ENCODE measurements around the gene CHRNA4. TPM values are rescaled to one million over a fixed set of nuclear protein-coding genes. Genes with fewer than 3 reads are reported as not detected.

CHRNA4 gene
- total RNA-seq, 3 donors from 2014 or later (not counting 1 experiment from before 2014, with no cell fraction given): not detected

DNA sequence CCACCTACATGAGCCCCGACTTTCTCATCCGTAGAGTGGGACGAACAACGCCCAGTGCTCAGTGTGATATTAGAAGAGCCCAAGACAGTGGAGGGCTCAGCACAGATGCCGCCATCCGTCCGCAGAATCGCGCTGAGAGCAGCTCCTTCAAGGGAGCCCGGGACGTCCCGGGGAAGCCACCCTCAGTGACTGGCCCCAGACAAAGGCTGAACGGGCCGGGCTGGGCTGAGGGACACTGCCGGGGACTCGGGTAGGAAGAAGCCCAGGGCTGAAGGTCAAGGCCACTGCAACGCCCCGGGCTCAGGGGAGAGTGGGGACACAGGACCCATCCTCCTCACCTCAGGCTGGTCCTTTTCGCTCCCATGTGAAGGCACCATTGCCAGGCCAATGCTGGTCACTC is 12.8 kb upstream of the CHRNA4 start:
- 85% methylated on average over 19 of the region's 19 CpGs for WGBS (ENCODE audit: insufficient coverage)
- DNase-seq: no peak

DNA sequence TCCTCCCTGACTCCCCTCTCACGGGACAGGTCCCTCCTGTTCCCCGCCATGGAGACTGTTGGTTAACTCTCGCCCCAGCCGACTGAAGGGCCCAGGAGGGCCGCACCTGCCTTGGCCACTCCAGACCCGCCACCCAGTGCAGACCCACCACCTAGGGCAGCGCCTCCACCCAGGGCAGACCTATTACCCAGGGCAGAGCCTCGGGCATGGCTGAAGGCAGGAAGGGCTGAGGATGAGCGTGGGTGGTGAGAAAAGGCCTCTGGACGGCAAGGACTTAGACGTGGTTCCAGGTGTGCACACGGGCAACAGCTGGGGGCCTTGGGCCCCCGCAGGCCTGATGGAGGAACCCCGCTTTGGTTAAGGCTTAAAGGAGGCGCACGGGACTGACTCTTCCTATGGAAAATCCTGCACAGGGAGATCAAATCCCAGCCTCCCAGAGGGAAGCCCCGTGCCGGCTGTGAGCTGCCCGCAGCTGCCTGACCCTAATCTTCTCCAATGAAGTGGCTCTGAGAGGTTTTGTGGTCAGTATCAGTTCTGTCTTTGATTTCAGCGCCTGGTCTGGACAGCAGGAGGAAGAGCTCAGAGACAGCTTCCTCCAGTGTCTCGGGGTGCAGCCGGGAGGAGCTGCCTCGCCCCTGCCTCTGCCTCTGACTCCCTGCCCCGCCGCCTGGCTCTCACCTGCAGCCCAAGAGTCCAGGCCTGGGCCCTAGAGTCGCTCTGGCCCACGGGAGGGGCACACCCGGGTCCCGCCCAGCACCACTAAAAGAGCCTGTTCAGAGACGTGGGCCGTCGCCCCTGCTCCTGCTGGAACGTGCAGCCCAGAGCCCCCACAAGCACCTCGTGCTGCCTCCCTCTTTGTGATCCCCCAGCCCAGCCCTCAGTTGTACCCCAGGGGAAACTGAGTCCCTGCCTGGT is 12.1 kb upstream of the CHRNA4 start:
- Mint-ChIP-seq H3K27me3 (ENCODE audit: low read depth in 2 of 2) (peaks cover 4 to 8% of the 10 kb centered on the region in 2 donors), H3K36me3 (no peaks in the 10 kb centered on the region), H3K4me3 (no peak overlapping the region), H3K4me1 (no peaks in the 10 kb centered on the region), H3K9me3 (no peaks in the 10 kb centered on the region), H3K27ac (no peak overlapping the region)
- no peak overlapping the region for H3K27ac ChIP-seq (ENCODE audit: low read length)
- no peak for DNase-seq
- TF ChIP-seq, protein P1, sequence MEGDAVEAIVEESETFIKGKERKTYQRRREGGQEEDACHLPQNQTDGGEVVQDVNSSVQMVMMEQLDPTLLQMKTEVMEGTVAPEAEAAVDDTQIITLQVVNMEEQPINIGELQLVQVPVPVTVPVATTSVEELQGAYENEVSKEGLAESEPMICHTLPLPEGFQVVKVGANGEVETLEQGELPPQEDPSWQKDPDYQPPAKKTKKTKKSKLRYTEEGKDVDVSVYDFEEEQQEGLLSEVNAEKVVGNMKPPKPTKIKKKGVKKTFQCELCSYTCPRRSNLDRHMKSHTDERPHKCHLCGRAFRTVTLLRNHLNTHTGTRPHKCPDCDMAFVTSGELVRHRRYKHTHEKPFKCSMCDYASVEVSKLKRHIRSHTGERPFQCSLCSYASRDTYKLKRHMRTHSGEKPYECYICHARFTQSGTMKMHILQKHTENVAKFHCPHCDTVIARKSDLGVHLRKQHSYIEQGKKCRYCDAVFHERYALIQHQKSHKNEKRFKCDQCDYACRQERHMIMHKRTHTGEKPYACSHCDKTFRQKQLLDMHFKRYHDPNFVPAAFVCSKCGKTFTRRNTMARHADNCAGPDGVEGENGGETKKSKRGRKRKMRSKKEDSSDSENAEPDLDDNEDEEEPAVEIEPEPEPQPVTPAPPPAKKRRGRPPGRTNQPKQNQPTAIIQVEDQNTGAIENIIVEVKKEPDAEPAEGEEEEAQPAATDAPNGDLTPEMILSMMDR (IDR thresholded peaks at IDR 0.05): no peak
- H3K27me3 ChIP-seq (ENCODE audit: control insufficient read depth, insufficient read depth, low read length): peaks cover 4% of the 10 kb centered on the region
- no peaks in the 10 kb centered on the region for H3K36me3 ChIP-seq (ENCODE audit: control insufficient read depth, insufficient read depth, low read length)
- intact Hi-C loops (cut with micrococcal nuclease): no loop called here
- ATAC-seq: no peak
- no peak overlapping the region for H3K4me3 ChIP-seq (ENCODE audit: low read length)
- H3K9me3 ChIP-seq (ENCODE audit: control insufficient read depth, insufficient read depth, low read length): no peaks in the 10 kb centered on the region
- 71% methylated on average over 34 of the region's 34 CpGs for WGBS (ENCODE audit: insufficient coverage)
- no peaks in the 10 kb centered on the region for H3K4me1 ChIP-seq (ENCODE audit: control insufficient read depth, insufficient read depth, low read length)

More for the DNA sequence above, 12.8 kb upstream of the CHRNA4 start:
- Mint-ChIP-seq H3K27ac (no peak overlapping the region), H3K4me1 (no peaks in the 10 kb centered on the region), H3K9me3 (no peaks in the 10 kb centered on the region), H3K4me3 (no peak overlapping the region), H3K27me3 (ENCODE audit: low read depth in 2 of 2) (peaks cover 6 to 8% of the 10 kb centered on the region in 2 donors), H3K36me3 (no peaks in the 10 kb centered on the region)
- ATAC-seq: no peak
- TF ChIP-seq, protein P1 (IDR thresholded peaks at IDR 0.05): no peak
- Histone ChIP-seq H3K4me1 (ENCODE audit: control insufficient read depth, insufficient read depth, low read length) (no peaks in the 10 kb centered on the region), H3K9me3 (ENCODE audit: control insufficient read depth, insufficient read depth, low read length) (no peaks in the 10 kb centered on the region), H3K4me3 (ENCODE audit: low read length) (no peak overlapping the region), H3K27me3 (ENCODE audit: control insufficient read depth, insufficient read depth, low read length) (peaks cover 4% of the 10 kb centered on the region), H3K27ac (ENCODE audit: low read length) (no peak overlapping the region), H3K36me3 (ENCODE audit: control insufficient read depth, insufficient read depth, low read length) (no peaks in the 10 kb centered on the region)
- intact Hi-C loops (cut with micrococcal nuclease): no loop called here

DNA sequence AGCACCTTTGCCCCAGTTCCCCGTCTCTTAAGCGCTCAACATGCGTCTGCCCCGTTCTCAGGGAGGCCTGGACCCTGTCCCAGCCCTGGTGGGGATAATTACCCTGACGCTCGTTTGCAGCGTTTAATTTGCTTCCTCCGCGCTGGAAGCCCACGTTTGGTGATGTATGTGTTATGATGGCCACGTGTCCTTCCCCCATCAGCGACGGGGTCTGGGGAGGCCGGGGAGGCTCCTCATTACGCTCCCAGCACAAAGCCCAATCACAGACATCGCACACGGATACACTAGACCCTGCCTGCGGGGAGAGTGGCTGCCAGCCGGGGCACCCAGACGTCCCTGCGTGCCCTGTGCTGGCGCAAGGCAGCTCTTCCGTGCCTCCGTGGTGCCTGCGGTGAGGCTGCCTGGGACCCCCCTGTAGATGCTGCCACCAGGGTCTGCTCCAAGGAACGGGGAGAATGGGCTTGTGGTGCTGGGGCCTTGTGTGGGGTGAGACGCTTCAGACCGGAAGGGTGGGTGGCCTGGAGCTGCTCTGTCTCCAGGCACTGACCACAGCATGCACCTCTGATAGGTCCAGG is 10.2 kb upstream of the CHRNA4 start:
- Mint-ChIP-seq H3K9me3 (no peaks in the 10 kb centered on the region), H3K4me1 (no peaks in the 10 kb centered on the region), H3K4me3 (no peak overlapping the region), H3K27me3 (ENCODE audit: low read depth in 2 of 2) (peaks cover 4 to 6% of the 10 kb centered on the region in 2 donors), H3K27ac (no peak overlapping the region), H3K36me3 (no peaks in the 10 kb centered on the region)
- 83% methylated on average over 28 of the region's 28 CpGs for WGBS (ENCODE audit: insufficient coverage)
- no peak for DNase-seq
- ATAC-seq: no peak
- H3K27ac ChIP-seq (ENCODE audit: low read length): no peak overlapping the region
- no peaks in the 10 kb centered on the region for H3K27me3 ChIP-seq (ENCODE audit: control insufficient read depth, insufficient read depth, low read length)
- H3K4me1 ChIP-seq (ENCODE audit: control insufficient read depth, insufficient read depth, low read length): no peaks in the 10 kb centered on the region
- no peaks in the 10 kb centered on the region for H3K36me3 ChIP-seq (ENCODE audit: control insufficient read depth, insufficient read depth, low read length)
- TF ChIP-seq, protein P1 (IDR thresholded peaks at IDR 0.05): no peak
- intact Hi-C loops (cut with micrococcal nuclease): no loop called here
- H3K4me3 ChIP-seq (ENCODE audit: low read length): no peak overlapping the region
- no peaks in the 10 kb centered on the region for H3K9me3 ChIP-seq (ENCODE audit: control insufficient read depth, insufficient read depth, low read length)

All from natural killer cell (primary cell).